ENCODE results near the gene CREB3L2.

GRCh38 chr7:137947046-137947445 is 54.8 kb downstream of the CREB3L2 start:
- TF ChIP-seq POLR2A (IDR thresholded peaks at IDR 0.05; ENCODE audit: low read depth, low read length) (no peak), TAF1 (IDR thresholded peaks at IDR 0.05; ENCODE audit: borderline replicate concordance, low read depth, low read length) (no peak), POLR2AphosphoS5 (IDR thresholded peaks at IDR 0.05; ENCODE audit: low read depth, low read length) (no peak)

Measured in GM12892 (cell line).